NCI-H2029 treated with DMSO at 0.1 percent for 48 hours (cell line): Measurements from ENCODE around the gene RASGRP3.

Experiments
- DNase-seq: peaks from one replicate; lab custom pipeline; 2025; lab: John Stamatoyannopoulos, UW

Gene RASGRP3

DNA sequence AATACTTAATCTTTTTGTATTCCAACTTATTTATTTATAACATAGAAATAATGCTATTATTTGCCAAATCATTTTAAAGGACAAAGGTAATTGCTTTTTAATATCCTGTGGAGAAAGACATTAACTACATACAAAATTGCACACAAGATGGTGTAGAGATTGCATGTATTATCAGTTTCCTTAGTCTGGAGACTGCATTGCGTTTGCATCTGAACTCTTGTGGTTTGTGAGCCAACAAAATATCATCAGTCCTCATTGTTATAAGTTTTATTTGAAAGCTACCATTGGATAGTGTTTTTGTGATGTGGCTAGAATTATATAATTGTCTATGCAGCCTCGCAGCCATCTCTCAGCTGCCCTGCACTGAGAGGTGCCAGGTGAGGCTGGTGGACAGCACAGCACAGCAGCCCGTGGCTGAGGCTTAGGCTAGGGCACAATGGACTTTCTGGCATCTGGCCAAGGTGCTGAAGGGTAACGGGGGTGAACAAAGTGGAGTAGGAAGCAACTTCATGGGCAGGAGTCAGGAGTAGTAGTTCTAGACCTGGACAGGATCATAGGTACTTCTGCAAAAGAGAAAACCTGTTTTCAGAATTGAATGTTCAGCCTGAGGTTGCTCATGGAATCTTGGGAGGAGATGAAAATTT is 15.1 kb downstream of the RASGRP3 start:
- no peak for DNase-seq

DNA sequence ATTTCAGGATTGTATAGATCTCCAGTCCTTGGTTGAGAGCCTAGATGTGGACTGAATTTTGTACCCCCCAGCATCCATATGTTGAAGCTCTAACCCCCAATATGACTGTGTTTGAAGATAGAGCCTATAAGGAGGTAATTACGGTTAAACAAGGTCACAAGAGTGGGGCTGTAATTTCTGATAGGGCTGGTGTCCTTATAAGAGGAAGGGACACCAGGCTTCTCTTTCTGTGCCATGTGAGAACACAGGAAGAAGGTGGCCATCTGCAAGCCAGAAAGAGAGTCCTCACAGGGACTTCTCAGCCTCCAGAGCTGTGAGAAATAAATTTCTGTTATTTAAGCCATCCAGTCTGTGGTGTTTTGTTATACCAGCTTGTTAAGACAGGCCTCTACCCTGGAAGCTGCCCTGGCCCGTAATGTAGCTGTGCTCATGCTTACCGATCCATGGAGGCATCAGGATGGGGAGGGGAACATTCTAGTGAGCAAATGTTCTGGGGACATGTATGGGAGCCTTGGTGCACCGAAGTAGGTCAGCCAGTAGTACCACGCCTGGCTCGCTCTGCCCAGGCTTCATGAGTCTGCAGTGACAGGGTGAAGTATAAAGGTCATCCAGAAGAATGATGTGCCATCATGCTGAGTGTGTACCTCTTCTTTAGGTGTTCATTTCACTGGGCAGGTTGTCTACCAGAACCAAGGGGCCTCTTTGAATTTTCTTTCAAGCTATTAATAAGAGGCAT is 16.1 kb downstream of the RASGRP3 start:
- no peak for DNase-seq

DNA sequence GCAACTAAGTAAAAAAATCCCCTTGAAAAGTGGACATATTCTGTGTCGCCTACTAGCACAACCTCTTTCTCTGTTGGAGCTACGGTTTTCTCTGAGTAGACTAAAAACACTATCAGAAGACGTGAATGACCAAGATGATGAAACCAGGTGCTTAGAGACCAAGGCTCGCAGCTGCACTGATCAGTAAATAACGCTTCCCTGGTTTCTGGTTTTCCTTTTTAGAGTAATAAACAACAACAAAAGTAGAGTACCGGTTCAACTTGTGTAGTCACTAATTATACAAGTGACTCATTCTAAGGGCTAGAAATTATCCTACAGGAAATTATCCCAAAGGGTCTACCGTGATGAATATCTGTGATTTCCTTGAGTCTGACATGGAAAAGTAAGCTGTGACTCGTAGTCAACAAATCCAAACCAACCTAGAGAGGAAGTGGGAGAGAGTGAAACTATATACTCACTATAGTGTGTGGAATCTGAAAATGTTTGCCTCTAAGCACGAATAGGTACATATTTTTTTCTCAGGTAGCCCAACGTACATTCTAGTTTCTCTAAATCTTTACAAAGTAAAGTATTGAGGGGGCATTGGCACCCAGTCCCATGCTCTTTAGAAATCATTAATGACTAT is 17.8 kb downstream of the RASGRP3 start:
- no peak for DNase-seq

- no peak for DNase-seq
These were observed 18.6 kb downstream of the RASGRP3 start for GRCh38 chr2:33494877-33495641.

- no peak for DNase-seq
These were observed 19.2 kb downstream of the RASGRP3 start for GRCh38 chr2:33495683-33496082.

DNA sequence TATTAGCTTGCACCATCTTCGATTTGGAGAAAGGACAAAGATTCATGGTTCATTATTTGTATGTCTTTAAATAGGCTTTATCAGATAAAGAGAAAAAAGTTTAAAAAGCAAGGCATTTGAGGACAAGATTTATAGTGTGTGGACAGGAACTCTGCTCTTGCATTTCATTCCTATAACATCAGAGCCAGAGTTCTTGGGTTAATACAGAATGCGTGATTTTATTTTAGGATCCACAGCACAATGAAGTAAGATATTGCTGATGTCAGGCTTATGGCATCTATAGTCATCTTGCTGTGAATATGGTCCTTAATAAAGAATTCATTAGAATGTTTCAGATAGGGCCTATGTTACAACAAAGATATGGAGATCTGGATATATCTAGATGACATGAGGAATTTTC is 19.7 kb downstream of the RASGRP3 start:
- DNase-seq: no peak

- DNase-seq: no peak
These were observed 20.3 kb downstream of the RASGRP3 start for GRCh38 chr2:33496726-33497125.

- no peak for DNase-seq
These were observed 20.8 kb downstream of the RASGRP3 start for GRCh38 chr2:33497221-33497650.

GRCh38 chr2:33498291-33498956 is 22.0 kb downstream of the RASGRP3 start:
- no peak for DNase-seq

- DNase-seq: no peak
These were observed 23.7 kb downstream of the RASGRP3 start for GRCh38 chr2:33500177-33500576.

DNA sequence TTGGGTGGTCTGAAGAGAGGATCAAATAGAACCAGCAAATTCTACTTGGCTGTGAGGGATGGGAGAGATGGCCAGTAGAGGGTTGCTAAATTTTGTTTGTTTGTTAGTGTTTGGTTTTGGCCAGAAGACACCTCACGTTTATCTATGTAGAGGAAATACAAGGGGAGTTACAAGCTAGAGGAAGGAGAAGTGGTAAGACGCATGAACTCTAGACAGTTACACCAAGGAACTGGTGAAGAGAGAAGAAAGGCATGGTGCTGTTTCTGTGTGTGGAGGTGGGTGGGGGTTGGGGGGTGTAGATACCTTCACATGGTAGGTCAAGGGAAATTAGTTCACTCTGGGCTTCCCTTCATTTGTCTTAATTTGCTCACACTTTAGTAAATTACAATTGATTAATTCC is 25.6 kb downstream of the RASGRP3 start:
- no peak for DNase-seq

GRCh38 chr2:33503002-33503401 is 26.6 kb downstream of the RASGRP3 start:
- no peak for DNase-seq

DNA sequence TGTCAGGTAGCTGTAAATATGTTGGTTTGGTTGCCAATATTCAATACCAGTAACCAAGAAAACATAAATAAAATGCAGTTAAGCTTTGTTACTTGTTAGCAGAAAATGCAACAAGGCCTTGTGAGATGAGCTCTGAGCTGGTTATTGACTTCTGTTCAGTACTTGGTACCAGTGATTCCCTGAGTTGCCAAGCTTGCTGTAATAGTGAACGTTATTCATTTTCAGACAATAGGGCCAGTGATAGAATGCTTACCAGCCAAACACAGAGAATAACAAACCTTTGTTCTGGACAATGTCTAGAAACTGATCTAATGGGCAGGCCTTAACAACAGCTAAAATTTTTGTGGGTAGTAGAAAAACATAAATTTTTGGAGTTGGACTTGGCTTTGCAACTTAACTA is 29.5 kb downstream of the RASGRP3 start:
- DNase-seq: no peak

- DNase-seq: no peak
These were observed 33.6 kb downstream of the RASGRP3 start for GRCh38 chr2:33509908-33510585.

GRCh38 chr2:33510586-33510968 is 34.1 kb downstream of the RASGRP3 start:
- no peak for DNase-seq

- no peak for DNase-seq
These were observed 34.7 kb downstream of the RASGRP3 start for GRCh38 chr2:33511141-33511540.

GRCh38 chr2:33512112-33512511 is 35.7 kb downstream of the RASGRP3 start:
- DNase-seq: no peak

DNA sequence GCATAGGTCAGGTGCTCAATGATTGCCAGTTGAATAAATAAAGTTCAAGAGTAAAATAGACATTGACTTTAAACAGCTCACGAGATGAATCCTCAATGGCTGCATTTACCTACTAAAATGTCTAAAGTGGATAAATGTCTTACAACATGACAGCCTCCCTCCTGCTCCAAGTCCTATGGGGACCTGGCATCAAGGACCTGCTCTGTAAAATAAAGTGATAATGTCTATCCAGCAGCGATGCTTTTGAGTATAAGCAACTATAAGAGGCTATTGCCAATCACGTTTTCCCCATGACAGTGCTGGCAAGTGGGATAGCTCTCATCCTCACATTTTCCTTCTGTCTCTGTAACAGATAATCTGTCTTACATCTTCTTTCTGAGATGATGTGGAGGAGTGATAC is 37.0 kb downstream of the RASGRP3 start:
- no peak for DNase-seq

DNA sequence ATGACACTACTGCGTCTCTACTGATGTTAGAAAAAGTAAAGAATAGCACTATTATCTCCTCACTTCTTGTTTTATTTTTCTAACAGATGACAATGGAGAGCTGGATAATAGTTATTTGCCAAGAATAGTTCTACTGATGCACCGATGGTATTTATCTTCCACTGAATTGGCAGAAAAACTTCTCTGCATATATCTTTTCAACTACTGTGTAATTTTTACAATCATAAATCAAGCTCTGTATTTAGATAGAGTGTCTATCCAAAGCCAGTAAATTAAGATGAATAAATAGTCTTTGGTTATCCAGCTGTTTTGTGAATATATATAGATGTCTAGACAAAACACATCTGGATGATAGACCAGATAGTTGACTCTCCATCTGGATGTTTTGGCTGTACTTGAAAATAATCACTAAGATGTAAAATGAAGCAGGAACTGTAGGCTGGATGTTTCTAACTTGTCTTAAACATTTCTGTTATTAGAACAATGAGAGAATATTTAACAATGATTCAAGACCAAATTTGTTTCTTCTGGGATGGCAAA is 40.1 kb downstream of the RASGRP3 start:
- no peak for DNase-seq

DNA sequence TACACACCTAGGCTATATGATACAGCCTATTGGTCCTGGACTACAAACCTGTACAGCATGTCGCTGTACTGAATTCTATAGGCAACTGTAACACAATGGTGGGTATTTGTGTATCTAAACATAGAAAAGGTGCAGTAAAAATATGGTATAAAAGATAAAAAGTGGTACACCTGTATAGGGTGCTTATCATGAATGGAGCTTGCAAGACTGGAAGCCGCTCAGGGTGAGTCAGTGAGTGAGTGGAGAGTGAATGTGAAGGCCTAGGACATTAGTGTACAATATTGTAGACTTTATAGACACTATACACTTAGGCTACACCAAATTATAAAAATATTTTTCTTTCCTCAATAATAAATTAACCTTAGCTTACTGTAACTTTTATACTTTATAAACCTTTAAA is 41.8 kb downstream of the RASGRP3 start:
- DNase-seq: no peak

GRCh38 chr2:33518929-33519328 is 42.5 kb downstream of the RASGRP3 start:
- DNase-seq: no peak
